LHCN-M2 (cell line): ENCODE measurements around the gene TTC7B. TPM values are rescaled to one million over a fixed set of nuclear protein-coding genes. Genes with fewer than 3 reads are reported as not detected.

Experiments used
- DNase-seq: peaks from one replicate; pipeline ENCODE4 v3.0.0-alpha.2; 2012; ENCODE audit warnings: low read depth
- total RNA-seq: library from RNA; depleted of rRNA; stranded (reverse); fragments of >200 nt; gene quantifications from 2 replicates; pipeline ENCODE4 v1.2.3, GENCODE V29; 2014

TTC7B gene
- total RNA-seq, 1 experiment from 2014 or later = 36.4 TPM

DNA sequence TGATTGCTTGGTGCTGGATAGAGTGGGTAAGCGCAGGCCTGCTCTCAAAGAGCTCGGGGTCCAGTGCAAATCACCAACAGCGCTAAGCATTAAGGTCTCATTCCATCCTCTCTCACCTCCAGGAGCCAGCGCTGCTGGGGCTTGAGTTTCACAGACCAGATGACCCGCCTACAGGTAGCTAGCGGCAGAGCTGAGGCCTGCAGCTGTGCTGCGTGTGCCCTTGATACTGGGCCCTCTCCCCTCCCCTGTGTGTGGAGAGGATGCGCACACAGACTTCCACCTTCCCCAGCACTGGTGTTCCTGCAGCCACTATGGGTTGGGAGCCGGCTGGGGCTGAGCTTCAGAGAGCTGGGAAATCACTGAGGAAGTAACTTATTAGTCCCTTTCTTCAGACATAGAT is 269.5 kb downstream of the TTC7B start:
- DNase-seq = no peak

- peak; percentile 29 for DNase-seq
Observed at GRCh38 chr14:90545966-90546751, 270.1 kb downstream of the TTC7B start.

DNA sequence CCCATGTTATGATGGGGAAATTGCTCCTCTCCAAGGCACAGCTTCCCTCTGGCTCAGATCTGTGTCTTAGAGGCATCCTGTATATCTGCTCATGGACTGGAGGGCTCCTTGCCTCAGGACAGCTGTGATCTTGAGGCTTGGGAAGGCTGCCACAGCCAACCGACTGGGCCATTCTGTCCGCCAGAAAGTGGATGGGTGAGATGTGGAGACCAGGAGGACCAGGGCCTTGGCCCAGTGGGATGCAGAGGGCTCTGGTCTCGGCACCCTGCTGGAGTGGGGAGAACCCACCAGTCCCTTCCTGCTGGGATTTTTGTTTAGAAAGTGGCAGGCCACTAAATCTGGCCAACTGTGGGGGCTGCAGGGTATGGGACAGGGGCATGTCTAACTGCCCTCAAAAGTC is 270.8 kb downstream of the TTC7B start:
- DNase-seq = no peak

DNA sequence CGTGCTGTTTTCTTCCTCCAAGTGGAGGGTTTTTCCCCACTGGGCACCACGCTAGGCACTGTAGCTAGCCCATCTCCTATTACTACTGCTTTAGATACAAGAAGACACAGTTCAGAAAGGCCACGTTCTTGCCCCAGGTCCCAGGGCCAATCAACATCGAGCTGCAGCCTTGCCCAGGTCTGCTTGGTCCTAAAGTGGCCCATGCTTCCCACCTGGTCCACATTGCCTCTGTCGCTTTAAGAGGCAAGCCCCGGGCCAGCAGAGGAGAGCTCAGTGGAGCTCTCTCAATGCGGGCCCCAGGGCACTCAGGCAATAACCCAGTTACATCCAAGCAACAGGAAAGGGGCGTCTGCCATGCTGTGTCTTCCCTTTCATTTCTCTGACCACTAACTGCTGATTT is 271.3 kb downstream of the TTC7B start:
- DNase-seq = no peak

GRCh38 chr14:90544566-90544965 is 271.7 kb downstream of the TTC7B start:
- DNase-seq = no peak

GRCh38 chr14:90543876-90544275 is 272.4 kb downstream of the TTC7B start:
- no peak for DNase-seq

GRCh38 chr14:90541076-90541634 is 275.1 kb downstream of the TTC7B start:
- DNase-seq = no peak

GRCh38 chr14:90540437-90540836 is 275.8 kb downstream of the TTC7B start:
- no peak for DNase-seq

DNA sequence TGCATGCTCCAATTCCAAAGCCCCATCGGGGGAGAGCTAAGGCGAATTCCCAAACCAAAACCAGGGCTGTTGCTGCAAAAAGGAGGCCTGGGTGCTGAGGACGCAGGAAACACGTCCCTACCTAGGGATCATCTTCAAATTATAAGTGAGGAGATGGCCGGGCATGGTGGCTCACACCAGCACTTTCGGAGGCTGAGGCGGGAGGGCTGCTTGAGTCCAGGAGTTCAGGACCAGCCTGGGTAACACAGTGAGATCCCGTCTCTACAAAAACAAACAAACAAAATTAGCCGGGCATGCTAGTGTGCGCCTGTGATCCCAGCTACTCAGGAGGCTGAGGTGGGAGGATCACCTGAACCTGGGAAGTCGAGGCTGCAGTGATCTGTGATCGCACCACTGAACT is 276.2 kb downstream of the TTC7B start:
- no peak for DNase-seq

DNA sequence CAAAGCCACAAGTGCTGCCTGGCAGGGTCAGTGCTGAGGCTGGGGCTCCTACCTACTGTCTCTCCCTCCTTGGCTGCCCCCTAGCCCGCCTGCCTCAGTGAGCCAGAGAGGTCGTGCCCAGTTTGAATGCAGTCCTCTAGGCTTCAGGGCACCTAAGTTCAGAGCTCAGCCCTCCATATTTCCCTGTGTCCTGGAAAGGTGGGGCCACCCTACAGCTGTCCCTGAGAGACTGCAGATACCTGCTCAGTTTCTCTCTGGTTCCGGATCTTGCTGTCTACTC is 276.8 kb downstream of the TTC7B start:
- no peak for DNase-seq

DNA sequence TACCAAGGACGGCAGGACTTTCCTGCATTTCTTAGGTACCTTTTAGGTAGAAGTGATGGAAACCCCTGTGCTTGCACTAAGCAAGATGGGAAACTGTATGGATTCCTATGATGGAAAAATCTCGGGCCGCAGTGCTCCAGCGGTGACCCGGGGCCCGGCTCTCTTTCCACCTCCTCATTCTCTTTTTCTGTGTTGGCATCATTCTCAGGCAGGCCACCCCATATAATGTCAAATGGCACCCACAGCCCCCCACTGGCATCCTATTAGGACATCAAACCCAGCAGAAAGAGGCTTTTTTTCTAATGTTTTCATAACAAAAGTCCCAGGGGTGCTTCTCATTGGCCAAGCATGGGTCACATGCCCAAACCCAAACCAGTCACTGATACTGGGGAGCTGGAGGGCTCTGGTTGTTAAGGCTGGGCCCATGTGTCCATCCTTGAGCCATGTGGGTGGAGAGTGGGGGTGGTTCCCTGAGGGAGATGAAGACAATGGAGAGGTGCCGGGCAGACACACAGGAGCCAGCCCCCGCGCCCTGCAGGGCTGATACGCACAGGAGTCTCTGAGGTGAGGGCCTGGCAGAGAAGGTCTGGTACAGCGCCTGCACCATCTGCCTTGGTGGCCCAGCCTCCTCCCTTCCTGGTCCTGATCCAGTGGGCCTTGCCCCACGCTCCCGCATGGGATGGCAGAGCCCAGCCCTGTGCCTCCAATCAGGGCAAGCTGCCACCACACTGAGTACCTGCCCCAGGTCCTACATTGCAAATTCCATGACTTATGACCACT is 277.3 kb downstream of the TTC7B start:
- no peak for DNase-seq

GRCh38 chr14:90538095-90538494 is 278.1 kb downstream of the TTC7B start:
- no peak for DNase-seq

DNA sequence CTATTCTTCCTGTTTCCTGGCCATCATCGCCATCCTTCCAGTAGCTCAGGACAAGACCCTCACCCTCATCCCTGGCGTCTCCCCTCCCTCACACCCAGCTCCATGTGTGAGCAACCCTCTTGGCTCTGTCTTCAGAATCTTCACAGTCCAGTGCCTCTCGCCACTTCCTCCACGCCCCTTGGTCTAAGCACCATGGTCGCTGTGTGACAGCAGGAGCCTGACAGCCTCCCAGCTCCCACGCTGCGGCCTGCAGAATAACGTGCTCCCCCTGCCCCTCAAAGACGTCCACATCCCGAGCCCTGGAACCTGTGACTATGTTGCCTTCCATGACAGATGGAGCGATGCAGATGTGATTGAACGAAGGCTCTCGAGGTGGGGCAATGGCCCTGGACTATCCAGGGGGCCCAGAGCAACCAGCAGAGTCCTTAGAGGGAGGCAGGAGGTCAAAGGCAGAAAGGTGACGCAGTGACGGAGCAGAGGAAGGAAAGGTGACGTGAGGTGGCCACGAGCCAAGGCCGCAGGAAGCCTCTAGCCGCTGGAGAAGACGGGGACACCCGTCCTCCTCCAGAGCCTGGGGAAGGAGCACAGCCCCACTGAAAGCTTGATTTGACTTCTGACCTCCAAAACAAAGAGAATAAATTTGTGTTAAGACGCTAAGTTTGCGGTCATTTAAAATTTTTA is 279.6 kb downstream of the TTC7B start:
- no peak for DNase-seq

GRCh38 chr14:90536092-90536491 is 280.1 kb downstream of the TTC7B start:
- DNase-seq = no peak

GRCh38 chr14:90535556-90536090 is 280.6 kb downstream of the TTC7B start:
- DNase-seq = no peak

GRCh38 chr14:90534838-90535555 is 281.2 kb downstream of the TTC7B start:
- DNase-seq = no peak

GRCh38 chr14:90534091-90534837 is 282.0 kb downstream of the TTC7B start:
- peak; percentile 54 for DNase-seq

- DNase-seq = no peak
Observed at GRCh38 chr14:90533591-90534021, 282.6 kb downstream of the TTC7B start.

DNA sequence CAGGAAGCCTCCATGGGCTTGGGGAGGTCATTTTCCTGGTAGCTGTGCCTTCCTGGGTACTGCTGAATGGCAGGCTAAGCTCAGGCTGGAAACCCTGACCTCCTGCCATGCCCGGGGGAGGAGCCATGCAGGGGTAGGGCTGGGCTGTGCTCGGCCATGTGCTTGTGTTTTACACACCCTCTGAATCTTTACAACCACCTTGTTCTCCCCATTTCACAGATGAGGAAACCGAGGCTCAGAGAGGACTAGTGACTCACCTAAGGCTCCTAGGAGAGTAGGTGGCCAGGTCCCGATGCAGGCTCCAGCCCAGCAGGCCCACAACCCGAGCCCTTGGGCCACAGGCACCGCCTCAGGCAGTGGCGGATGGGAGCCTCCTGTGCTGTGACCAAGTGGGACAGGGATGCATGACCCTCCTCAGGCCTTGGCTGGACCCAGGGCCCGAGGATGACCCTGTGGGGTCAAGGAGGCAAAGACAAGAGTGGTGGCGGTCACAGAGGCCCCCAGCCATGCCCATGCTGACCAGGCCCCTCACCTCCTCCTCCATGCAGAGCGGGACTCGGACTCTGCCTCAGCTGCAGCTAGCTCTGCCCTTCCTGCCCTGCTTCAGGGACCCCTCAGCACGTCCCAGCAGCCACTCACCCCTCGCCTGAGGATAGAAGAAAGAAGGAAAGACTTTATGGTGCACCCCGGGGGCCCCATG is 283.3 kb downstream of the TTC7B start:
- no peak for DNase-seq

GRCh38 chr14:90531497-90531896 is 284.7 kb downstream of the TTC7B start:
- DNase-seq = no peak
